GM21786 (cell line): ENCODE results near the gene SECISBP2.

Experiments
- ATAC-seq: cut with Tn5 transposase; IDR thresholded peaks from one replicate; pipeline ENCODE4 v1.9.1; 2021; ENCODE audit not compliant: unreplicated experiment

SECISBP2 gene

DNA sequence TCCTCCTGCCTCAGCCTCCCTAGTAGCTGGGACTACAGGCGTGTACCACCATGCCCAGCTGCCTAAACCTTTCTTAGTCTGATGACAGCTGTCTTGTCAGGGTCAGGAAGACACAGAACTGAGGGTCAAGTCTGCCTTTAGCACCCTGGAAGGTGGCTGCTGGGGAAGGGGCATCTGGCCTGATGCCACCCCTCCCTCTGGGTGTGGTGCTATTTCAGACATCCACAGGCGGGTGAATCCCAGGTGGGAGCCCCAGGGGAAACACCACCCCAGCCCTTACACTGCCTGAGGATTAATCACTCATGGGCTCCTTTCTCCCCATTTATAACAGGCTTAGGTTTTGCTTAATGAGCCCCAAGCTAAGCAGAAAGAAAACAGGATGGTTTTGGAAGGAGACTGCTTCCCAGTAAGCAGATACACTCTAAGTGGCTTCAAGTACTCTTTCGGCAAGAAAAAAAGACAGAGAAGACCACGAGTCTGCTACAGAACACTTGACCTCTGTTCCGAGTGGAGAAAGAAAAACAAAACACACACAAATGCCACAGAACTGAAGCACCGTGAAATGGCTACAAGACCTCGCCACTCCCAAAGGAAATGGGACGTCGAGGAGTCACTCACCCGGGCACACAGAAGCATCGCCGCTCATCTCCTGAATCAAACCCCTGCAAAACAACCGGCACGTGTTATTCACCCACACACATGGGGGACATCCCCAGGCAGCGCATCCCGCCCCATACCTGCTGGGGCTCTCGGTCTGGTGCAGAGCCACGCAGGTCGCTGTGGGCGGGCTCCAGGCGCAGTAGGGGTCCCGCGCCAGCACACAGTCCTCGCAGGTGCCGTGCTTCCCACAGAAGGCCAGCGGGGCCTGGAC is 62.4 kb downstream of the SECISBP2 start:
- no peak for ATAC-seq

DNA sequence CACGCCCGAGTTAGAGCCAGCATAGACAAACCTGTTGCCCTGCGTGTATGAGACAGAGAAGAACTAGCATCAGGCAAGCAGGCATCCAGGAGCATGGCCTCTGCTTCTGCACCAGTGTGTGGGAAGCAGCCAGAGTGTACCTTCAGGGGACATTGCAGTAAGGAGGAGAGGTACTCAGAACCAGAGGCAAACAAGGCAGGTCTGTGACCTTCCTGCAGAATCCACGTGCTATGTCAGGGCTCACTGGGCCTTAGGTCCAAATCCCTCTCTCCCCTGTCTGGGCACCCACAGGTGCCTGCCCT is 63.0 kb downstream of the SECISBP2 start:
- ATAC-seq = no peak

DNA sequence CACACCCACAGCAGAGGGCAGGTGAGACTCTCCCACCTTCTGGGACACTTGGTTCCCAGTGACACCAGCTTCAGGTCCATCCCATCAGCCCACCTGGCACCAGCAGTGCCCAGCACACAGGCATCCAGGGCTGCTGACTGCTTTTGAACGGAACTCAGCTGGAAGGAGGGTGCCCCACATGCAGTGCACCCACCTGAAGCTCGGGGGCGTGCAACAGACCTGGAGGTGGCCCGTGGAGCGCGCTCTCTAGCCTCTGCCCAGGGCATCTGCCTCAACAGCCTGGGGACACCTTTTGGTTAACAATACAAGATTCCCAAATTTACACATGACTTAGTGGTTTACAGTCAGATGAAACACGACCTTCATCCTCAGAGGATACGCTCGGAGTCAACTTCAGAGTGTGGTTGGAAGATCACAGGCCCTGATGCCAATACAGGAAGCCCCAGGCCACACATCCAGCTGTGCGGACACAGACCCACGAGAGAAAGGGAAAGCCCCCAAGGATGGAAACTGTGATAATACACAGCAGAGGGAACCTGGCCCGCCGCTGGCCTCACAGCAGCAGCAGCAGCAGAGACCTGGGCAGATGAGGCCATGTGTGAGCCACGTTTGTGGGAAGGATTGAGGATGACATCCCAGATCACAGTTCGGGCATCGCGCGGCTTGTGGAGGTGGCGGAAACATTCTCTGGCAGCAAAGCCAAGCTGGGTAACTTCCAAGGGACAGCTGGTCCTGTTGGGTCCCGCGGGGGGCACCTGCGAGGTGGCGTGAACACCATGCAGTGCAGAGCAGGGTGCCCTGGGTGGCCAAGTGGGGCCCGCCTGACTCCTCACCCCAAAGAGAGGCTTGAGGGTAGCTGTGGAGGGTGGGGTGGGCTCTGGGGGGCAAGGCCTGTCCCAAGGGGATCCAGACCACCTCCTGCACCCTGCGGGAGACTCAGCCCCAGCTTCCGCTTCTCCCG is 64.0 kb downstream of the SECISBP2 start:
- no peak for ATAC-seq

DNA sequence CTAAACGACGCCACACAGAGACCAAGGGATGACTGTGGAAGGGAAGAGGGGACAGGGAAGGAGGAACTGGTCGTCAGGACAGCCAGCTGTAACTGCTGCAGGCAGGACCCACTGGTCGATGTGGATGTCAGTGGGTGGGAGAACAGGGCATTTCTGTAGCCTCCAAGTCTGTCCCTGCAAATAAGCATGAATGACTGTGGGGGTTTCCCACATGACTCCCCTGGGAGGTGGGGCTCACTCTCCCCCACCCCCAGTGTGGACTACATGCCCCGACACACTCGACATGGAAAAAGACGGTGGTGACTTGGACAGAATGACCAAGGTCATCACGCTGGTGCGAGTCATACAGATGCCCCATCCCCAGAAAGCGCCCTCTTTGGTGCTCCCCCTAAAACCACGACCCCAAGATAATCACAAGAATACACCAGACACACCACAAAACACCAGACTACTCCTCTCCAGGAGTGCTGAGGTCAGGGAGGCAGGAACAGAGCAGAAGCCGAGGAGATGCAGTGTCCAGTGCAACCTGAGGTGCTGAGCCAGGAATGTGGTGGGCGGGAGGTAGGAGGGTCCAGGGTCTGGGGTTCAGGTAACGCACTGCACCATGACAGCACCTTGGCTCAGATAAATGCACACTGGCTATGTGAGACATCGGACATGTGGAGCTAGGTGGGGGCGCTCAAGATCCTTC is 64.9 kb downstream of the SECISBP2 start:
- no peak for ATAC-seq

DNA sequence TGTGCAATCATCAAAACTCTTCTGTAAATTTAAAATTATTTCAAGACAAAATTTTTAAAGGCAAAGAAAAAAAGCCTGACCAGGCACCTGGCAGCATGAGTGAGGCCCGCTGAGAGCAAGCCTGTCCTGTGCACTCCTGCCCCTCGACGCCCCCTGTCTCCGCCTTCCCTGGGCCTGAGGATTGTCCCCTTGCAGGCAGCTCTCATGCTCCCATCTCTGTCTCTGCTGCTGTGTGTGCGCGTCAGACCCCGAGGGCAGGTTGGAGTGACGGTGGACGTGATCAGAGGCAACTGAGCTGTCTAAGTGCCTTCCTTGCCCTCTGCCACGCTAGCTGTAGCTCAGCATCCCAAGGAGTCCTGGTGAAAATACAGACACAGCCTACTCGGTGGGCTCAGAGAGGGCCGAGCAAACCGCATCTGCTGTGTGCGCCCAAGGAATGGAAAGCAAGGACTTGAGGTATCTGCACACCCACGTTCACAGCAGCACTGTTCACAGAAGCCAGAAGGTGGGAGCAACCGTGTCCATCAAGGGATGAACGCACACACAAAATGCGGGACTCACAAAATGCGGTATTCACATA is 65.5 kb downstream of the SECISBP2 start:
- ATAC-seq = no peak

DNA sequence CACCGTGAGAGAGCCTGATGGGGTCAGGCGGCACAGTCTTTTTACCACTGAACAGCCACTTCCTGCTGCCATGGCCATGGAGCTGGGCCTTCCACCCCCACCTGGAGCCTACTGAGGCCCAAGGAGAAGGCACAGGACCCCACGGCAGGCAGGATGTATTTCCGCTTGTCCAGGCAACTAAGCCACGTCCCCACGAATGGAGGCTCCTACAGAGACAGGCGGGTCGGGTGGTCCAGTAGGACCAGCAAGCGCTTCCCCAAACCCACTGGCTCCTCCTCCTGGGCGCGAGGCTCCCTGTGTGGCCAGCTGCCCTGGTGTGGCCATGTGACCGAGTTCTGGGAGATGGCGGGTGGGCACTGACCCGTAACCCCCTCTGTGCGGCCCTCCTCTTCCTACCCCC is 66.5 kb downstream of the SECISBP2 start:
- ATAC-seq = no peak

DNA sequence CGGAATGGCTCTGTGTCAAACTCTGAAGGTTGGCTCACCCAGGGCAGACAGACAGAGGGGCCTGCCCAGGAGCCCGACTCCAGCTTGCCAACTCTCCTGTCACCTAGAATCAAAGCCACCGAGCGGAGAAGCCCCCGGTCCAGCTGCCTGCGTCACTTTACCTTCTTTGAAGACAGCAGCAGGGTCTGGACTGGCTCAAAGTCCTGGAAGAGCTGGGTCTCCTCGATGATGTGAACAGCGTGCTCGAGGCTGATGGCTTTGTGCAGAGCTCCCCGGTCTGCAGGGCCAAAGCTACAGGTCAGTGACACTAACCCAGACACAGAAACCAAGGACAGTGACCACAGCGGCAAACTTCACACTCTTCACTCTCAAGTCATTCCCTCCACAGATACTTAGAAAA is 67.9 kb downstream of the SECISBP2 start:
- no peak for ATAC-seq

DNA sequence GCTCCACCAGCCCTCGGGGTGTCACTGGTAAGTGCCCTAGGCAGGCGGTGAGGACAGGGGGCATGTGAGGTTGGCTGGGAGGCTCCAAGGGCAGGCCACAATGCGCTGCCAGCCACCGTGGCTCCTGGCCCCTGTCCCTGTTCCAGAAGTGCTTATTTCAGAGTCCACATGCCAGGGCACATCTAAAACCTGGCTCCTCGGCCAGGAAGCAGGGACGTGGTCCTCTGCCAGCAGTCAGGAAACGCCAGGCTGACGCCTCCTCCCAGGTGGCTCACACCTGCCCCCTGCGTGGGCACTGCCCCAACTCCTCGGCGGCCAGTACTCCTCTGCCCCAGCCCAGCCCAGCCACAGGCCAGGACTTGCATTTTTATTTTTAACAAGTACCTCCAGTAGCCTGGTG is 68.5 kb downstream of the SECISBP2 start:
- no peak for ATAC-seq

DNA sequence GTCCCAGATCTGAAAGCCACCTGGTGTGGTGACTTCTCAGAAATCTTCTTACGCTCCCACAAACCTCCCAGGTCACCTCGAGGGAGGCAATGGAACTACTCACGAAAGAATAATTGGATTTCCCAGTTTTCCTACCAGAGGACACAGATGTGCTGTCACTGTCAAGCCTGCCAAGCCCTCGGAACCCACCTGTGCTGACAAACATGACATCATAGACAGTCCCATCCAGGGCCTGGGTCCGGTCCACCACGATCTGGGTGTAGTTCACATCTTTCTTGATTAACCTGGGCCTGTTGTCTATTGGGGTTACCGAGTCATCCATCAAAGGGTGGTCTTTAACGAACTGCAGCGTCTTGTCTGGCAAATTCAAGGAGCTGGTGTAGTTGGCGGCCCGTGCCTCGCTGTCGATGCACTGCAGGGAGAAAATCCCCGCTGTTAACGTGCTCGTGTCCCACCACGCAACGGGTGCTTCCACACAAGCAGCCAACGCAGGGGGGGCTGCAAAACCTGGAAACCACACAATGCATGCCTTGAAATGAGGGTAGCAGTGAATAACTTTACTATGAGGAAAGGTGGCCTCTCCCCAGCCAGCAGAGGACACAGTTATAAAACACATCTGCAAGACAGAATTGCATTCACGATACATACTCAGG is 69.0 kb downstream of the SECISBP2 start:
- no peak for ATAC-seq

DNA sequence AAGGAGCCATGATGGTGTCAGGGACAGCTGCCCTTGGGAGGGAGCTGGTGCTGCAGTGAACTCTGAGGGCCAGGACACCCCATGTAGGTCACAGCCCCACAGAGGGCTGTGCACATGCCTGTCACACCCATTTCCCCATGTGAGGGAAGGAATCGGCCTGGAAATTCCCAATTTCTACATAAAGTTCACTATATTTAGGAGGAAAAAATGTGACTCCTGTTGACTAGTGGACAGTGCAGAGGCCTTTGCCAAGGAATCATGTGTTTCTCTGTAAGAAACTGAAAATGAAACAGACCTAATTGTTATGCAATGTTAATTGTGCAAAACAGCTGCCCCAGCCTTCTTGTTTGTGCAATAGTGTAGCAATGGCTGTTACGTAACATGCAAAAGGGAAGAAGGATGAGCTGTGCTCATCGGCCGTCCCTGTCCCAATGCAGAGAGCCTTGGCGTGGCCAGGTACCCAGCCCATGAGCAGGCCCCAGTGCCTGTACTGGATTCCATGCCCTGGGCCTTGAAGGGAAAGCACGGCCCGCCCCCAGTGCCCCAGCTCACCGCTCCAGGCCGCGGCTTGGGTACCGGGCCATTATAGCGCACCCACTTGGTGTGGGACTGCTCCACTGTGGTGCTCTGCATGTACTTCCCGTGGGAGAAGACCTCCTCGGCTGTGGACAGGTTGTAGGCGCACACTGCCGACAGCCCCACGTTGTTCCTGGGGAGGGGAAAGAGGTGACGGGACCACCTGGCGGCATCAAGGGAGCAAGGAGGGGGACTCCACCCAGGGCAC is 70.0 kb downstream of the SECISBP2 start:
- ATAC-seq = no peak

DNA sequence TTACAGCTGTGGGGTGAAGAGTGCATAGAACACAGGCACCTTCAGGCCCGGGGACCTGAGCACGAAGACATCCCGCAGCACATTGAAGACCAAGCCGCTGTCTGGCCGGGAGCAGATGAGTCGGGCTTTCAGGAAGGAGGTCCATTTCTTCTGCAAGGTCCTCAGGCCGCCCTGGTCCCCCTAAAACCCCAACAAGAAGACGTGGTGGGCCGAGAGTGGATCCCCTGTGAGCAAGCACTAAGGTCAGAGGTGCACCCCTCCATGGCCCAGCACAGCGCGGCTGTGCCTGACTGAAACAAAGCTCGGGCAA is 70.5 kb downstream of the SECISBP2 start:
- ATAC-seq = no peak

DNA sequence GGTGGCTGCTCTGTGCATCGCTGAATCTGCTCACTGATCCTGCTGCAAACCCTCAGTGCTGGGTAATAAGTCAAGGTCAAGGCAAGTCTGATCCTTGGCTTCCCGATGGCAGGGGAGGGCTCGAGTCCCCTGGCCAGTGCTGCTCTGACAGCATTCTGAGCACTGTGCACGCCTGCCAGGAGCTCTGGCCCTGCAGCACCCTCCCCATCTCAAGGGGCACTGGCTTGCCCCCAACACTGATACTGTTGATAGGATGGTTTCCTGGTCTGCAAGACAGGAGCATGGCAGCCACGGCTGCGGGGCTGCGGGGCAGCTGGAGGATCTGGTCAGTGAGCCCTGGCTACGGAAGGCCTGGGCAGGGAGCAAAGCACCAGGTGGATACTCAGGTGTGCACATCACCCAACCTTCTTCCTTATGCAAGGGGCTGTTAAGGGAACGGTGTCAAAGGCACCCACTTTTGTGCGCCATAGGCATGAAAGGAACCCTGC is 71.8 kb downstream of the SECISBP2 start:
- no peak for ATAC-seq

DNA sequence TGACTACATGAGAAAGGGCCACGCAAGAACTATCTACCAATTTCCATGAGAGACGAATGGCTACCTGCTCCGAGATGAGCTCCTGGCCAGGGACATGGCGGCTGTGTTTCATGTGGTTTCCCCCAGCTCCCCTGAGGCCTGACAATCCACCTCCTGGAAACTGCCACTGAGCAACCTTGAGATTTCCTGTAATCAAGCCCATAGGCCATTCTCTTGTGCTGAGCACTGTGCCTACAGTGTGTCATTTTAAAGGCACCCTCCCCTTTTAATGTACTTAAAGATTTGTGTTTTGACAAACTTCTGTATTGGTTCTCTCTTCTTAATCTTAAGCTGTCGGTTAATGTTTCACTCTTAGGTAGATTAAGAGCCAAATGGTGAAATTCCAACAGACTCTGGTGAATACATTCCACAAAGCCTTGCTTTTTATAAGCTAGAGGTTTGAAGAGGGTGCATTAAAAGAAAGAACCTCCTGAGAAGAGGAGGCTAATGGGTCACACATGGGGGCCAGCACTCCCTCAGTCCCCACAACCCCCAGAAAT is 72.3 kb downstream of the SECISBP2 start:
- ATAC-seq = no peak

DNA sequence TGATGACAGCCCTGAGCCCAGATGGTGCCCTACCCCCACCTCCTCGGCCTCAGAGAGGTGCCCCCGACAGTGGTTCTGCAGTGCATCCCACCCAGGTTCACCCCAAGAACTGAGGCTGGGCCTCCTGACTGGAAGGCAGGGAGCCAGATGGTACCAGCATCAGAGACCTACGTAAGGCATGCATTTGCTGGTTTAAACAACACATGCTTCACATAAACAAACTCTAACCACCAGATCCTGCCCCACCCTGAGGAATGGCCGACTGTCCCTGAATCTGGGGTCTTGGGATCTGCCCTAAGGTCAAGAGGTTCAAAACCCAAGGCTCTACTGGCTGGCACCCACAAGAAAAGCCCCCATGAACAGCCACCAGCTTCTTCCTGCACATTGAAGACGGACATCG is 73.3 kb downstream of the SECISBP2 start:
- ATAC-seq = no peak

DNA sequence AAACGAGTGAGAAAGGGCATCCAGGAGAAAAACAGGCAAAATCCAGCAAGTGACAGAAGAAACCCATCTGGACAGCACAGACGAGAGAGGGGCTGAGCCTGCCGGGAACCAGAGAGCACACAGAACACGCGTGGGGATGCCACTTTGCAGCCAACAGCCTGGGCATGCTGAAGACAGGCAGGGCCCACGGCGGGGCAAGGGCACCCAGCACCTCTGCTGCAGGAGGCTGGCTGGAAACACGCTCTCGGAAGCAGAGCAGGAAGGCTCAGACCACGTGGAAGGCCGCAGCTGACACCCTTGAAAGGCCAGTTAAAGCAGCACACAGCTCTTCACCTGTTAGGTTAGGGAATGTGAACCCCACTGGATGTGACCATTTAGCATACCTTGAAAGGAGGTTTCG is 76.1 kb downstream of the SECISBP2 start:
- no peak for ATAC-seq

DNA sequence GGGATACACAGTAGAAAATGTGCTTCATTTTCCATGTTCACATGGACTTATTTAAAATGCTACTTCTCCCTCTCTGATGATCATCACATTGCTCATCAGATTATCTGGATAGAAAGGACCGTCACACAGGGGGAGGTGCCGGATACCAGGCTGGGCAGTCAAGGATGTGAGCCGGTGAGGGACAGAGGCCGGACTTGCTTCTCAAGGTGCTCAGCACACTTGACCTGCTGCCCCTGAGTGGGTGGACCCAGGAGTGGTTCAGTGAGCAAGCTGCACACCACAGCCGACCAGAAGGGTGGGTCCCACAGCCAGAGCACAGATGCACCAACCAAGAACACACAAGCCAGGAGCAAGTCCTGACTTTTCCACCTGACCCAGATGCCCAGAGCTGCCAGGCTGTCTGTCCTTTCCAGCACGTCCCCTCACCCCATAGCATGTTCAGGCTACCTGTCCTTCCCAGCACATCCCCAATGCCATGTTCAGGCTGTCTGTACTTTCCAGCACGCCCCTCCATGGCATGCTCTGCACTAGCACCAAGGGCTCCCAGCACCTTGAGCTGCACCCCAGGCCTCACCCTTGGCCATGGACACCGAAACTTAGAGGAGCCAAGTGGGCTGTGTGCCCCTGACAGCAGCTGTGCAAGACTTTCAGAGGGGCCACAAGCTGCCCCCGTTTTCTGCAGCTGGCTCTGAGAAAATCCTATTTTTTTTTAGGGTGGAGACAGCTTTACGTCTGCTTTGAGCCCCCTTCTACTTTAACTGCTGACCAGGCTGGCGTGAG is 77.8 kb downstream of the SECISBP2 start:
- ATAC-seq = no peak

DNA sequence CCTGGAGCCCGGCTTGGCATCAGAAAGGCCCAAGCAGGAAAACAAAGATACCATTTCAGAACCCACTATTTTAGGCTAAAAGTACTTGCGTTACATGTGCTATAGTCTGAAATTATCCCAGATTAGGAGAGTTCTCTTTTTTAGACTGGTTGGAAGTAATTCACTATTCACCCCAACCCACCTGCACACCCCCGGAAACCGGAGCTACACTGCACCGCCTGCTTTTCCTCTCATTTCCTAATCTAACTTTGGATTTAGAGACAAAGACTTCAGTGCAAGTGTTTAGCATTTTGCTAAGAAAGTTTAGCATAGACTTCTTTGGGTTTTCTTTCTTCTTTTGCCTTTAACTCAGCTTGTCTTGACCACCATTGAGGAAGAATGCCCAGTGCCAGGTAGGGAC is 79.2 kb downstream of the SECISBP2 start:
- ATAC-seq = no peak

DNA sequence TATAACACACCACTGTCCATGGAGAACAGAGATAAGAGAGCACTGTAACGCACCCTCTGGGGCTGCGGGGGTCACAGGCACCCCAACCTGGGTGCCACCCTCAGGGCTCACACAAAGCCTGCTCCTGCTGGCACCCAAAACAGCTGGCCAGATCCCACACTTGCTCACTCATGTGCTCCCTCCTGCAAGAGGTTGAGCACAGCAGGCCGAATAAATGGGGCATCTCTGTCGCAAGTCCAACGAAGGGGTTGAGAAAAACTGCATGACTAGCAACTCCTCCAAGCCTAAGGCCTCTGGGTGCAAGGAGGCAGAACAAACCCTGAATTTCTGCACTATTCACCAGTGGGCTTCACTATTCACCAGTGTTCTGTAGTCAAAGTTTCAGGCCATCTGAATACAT is 80.3 kb downstream of the SECISBP2 start:
- no peak for ATAC-seq
